ENCODE measurements around the gene DPM1.

DNA sequence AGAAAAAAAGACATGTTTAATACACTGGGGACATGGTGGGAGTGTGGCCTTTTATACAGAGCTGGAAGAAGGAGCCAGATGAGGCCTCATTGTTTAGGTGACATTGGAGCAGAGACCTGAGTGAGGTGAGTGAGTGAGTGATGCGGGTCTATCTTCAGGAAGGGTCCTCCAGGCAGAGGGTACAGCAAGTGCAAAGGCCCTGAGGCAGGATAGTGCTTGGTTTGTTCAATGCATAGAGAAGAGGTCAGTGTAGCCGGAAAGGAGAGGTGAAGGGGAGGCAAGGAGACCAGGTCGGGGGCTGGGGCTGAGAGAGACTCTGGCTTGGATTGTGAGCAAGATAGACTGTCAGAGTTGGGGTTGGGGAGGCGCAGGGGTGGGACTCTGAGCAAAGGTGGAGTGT lies 41.0 kb upstream of the DPM1 start:
- TF ChIP-seq CTCF (IDR thresholded peaks at IDR 0.05) (no peak), EP300 (IDR thresholded peaks at IDR 0.05) (no peak), POLR2AphosphoS5 (IDR thresholded peaks at IDR 0.05) (no peak), POLR2A (IDR thresholded peaks at IDR 0.05) (no peak)
